HepG2 (cell line): Measurements from ENCODE around the gene TCTA.

ENCODE experiments used
- BCL6 ChIP-seq: IDR thresholded peaks from 2 replicates; pipeline ENCODE4 v1.6.1; 2016; ENCODE audit warnings: missing genetic modification reagents, missing compliant biosample characterization
- BRF2 ChIP-seq: sonication (generic); formaldehyde crosslinking; IDR thresholded peaks from 2 replicates; pipeline ENCODE4 v1.8.1; 2022; ENCODE audit warnings: mild to moderate bottlenecking, missing genetic modification reagents
- NFIC ChIP-seq: IDR thresholded peaks from 2 replicates; pipeline ENCODE4 v1.6.1; 2012; ENCODE audit warnings: mild to moderate bottlenecking, low read length, inconsistent platforms
- PBX3 ChIP-seq: sonication (generic); formaldehyde crosslinking; IDR thresholded peaks from 2 replicates; pipeline ENCODE4 v1.8.1; 2023; ENCODE audit warnings: missing genetic modification reagents, inconsistent platforms, borderline replicate concordance
- SMC3 ChIP-seq: IDR thresholded peaks from 2 replicates; pipeline ENCODE4 v1.6.1; 2011; ENCODE audit warnings: low read length, improper control_type of control experiment
- ZBTB44 ChIP-seq: sonication (generic); formaldehyde crosslinking; IDR thresholded peaks from 2 replicates; pipeline ENCODE4 v1.4.0; 2020; ENCODE audit warnings: missing genetic modification reagents
- ZMYM2 ChIP-seq: sonication (generic); formaldehyde crosslinking; IDR thresholded peaks from 2 replicates; pipeline ENCODE4 v1.8.0; 2022; ENCODE audit warnings: mild to moderate bottlenecking, missing genetic modification reagents
- ZNF232 ChIP-seq: sonication (generic); formaldehyde crosslinking; IDR thresholded peaks from 2 replicates; pipeline ENCODE4 v1.4.0; 2020; ENCODE audit warnings: missing genetic modification reagents, borderline replicate concordance
- ZNF710 ChIP-seq: sonication (generic); formaldehyde crosslinking; IDR thresholded peaks from 2 replicates; pipeline ENCODE4 v1.5.0; 2020; ENCODE audit warnings: mild to moderate bottlenecking, missing genetic modification reagents, borderline replicate concordance
- TF ChIP-seq, protein P1 (sequence below): sonication (generic); formaldehyde crosslinking; IDR thresholded peaks from 2 replicates; pipeline ENCODE4 v1.8.0; 2022; ENCODE audit warnings: mild to moderate bottlenecking, missing genetic modification reagents, moderate library complexity
- TF ChIP-seq, protein P2 (sequence below), 2 experiments: fragments of 450-650 bp in 1 of 2; sonication (generic) in 1 of 2; formaldehyde crosslinking in 1 of 2; IDR thresholded peaks; 2 replicates each; pipeline versions ENCODE4 v1.6.1 to v1.8.0; 2016 to 2022; ENCODE audit warnings: antibody characterized with exemption in 1 of 2, mild to moderate bottlenecking in 1 of 2, missing genetic modification reagents in 1 of 2
- TF ChIP-seq, protein P3 (sequence below): sonication (generic); formaldehyde crosslinking; IDR thresholded peaks from 2 replicates; pipeline ENCODE4 v1.5.0; 2020; ENCODE audit warnings: mild to moderate bottlenecking, missing genetic modification reagents, moderate library complexity

- no peak for TF ChIP-seq ZNF710 (CRISPR knock-in tag)
- no peak for TF ChIP-seq ZMYM2 (CRISPR knock-in tag)
- no peak for TF ChIP-seq ZNF232
- TF ChIP-seq NFIC: no peak
- TF ChIP-seq, protein P1, sequence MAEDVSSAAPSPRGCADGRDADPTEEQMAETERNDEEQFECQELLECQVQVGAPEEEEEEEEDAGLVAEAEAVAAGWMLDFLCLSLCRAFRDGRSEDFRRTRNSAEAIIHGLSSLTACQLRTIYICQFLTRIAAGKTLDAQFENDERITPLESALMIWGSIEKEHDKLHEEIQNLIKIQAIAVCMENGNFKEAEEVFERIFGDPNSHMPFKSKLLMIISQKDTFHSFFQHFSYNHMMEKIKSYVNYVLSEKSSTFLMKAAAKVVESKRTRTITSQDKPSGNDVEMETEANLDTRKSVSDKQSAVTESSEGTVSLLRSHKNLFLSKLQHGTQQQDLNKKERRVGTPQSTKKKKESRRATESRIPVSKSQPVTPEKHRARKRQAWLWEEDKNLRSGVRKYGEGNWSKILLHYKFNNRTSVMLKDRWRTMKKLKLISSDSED (CRISPR knock-in tag): no peak
- TF ChIP-seq SMC3: no peak
- TF ChIP-seq BRF2: no peak
- TF ChIP-seq, protein P2, sequence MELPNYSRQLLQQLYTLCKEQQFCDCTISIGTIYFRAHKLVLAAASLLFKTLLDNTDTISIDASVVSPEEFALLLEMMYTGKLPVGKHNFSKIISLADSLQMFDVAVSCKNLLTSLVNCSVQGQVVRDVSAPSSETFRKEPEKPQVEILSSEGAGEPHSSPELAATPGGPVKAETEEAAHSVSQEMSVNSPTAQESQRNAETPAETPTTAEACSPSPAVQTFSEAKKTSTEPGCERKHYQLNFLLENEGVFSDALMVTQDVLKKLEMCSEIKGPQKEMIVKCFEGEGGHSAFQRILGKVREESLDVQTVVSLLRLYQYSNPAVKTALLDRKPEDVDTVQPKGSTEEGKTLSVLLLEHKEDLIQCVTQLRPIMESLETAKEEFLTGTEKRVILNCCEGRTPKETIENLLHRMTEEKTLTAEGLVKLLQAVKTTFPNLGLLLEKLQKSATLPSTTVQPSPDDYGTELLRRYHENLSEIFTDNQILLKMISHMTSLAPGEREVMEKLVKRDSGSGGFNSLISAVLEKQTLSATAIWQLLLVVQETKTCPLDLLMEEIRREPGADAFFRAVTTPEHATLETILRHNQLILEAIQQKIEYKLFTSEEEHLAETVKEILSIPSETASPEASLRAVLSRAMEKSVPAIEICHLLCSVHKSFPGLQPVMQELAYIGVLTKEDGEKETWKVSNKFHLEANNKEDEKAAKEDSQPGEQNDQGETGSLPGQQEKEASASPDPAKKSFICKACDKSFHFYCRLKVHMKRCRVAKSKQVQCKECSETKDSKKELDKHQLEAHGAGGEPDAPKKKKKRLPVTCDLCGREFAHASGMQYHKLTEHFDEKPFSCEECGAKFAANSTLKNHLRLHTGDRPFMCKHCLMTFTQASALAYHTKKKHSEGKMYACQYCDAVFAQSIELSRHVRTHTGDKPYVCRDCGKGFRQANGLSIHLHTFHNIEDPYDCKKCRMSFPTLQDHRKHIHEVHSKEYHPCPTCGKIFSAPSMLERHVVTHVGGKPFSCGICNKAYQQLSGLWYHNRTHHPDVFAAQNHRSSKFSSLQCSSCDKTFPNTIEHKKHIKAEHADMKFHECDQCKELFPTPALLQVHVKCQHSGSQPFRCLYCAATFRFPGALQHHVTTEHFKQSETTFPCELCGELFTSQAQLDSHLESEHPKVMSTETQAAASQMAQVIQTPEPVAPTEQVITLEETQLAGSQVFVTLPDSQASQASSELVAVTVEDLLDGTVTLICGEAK (IDR thresholded peaks at IDR 0.05): no peak
- TF ChIP-seq, protein P2 (CRISPR knock-in tag; IDR thresholded peaks at IDR 0.05): no peak
- TF ChIP-seq ZBTB44: no peak
- TF ChIP-seq, protein P3, sequence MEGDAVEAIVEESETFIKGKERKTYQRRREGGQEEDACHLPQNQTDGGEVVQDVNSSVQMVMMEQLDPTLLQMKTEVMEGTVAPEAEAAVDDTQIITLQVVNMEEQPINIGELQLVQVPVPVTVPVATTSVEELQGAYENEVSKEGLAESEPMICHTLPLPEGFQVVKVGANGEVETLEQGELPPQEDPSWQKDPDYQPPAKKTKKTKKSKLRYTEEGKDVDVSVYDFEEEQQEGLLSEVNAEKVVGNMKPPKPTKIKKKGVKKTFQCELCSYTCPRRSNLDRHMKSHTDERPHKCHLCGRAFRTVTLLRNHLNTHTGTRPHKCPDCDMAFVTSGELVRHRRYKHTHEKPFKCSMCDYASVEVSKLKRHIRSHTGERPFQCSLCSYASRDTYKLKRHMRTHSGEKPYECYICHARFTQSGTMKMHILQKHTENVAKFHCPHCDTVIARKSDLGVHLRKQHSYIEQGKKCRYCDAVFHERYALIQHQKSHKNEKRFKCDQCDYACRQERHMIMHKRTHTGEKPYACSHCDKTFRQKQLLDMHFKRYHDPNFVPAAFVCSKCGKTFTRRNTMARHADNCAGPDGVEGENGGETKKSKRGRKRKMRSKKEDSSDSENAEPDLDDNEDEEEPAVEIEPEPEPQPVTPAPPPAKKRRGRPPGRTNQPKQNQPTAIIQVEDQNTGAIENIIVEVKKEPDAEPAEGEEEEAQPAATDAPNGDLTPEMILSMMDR (CRISPR knock-in tag): no peak
- no peak for TF ChIP-seq PBX3
- TF ChIP-seq BCL6 (CRISPR knock-in tag): no peak
Measured at GRCh38 chr3:49377483-49377882, 34.7 kb upstream of the TCTA start.
